Colon (tissue), 2 donors: ENCODE data around the gene GLI2.

Experiments
- FAIRE-seq: peaks from 2 replicates; lab custom pipeline; 2012; peaks lifted over from hg19 to GRCh38; lab: Jason Lieb, UNC
- donor health status: control.
- donor health status: control.

The GLI2 gene

GRCh38 chr2:120758181-120759144 lies 22.8 kb downstream of the GLI2 start:
- FAIRE-seq = no peak

- no peak for FAIRE-seq
Measured at GRCh38 chr2:120759543-120760331, 24.1 kb downstream of the GLI2 start.

- no peak for FAIRE-seq
Measured at GRCh38 chr2:120760446-120761135, 24.9 kb downstream of the GLI2 start.

- no peak for FAIRE-seq
Measured at GRCh38 chr2:120761164-120761861, 25.6 kb downstream of the GLI2 start.

GRCh38 chr2:120761911-120762310 lies 26.2 kb downstream of the GLI2 start:
- FAIRE-seq = no peak

- no peak for FAIRE-seq
Measured at GRCh38 chr2:120762341-120763061, 26.8 kb downstream of the GLI2 start.

GRCh38 chr2:120763508-120763907 lies 27.8 kb downstream of the GLI2 start:
- no peak for FAIRE-seq

- FAIRE-seq = no peak
Measured at GRCh38 chr2:120763931-120764330, 28.3 kb downstream of the GLI2 start.

GRCh38 chr2:120764492-120764891 lies 28.8 kb downstream of the GLI2 start:
- no peak for FAIRE-seq

GRCh38 chr2:120764991-120765677 lies 29.5 kb downstream of the GLI2 start:
- FAIRE-seq = no peak

GRCh38 chr2:120765678-120766469 lies 30.2 kb downstream of the GLI2 start:
- no peak for FAIRE-seq

- no peak for FAIRE-seq
Measured at GRCh38 chr2:120766470-120767351, 31.0 kb downstream of the GLI2 start.

- no peak for FAIRE-seq
Measured at GRCh38 chr2:120767486-120768005, 31.9 kb downstream of the GLI2 start.

GRCh38 chr2:120768112-120769048 lies 32.7 kb downstream of the GLI2 start:
- FAIRE-seq = no peak

GRCh38 chr2:120769076-120769786 lies 33.6 kb downstream of the GLI2 start:
- FAIRE-seq = no peak

- no peak for FAIRE-seq
Measured at GRCh38 chr2:120769787-120770120, 34.1 kb downstream of the GLI2 start.

- FAIRE-seq = no peak
Measured at GRCh38 chr2:120770176-120770575, 34.5 kb downstream of the GLI2 start.
